B cell (primary cell): Measurements from ENCODE around the gene EIF2AK2. TPM values are rescaled to one million over a fixed set of nuclear protein-coding genes. Genes with fewer than 3 reads are reported as not detected.

Experiments used
- ATAC-seq: fragments of 200-7000 bp; cut with Tn5 transposase; one replicate; pipeline ENCODE4 v1.10.0; 2021; ENCODE audit warnings: low read depth, mild to moderate bottlenecking, moderate number of reproducible peaks, moderate library complexity
- CTCF ChIA-PET: fragments of 350-600 bp; sonication (Branson Sonifier 250); formaldehyde crosslinking; loops from one replicate; lab custom pipeline; 2021; ENCODE audit warnings: antibody characterized with exemption, inconsistent platforms; lab: Charles Lee
- POLR2A ChIA-PET: fragments of 350-600 bp; sonication (Branson Sonifier 250); formaldehyde crosslinking; loops from one replicate; lab custom pipeline; 2021; ENCODE audit warnings: antibody characterized with exemption; lab: Charles Lee
- DNase-seq: peaks from one replicate; pipeline ENCODE4 v3.0.0; 2013
- H2AFZ ChIP-seq: 2 replicates; pipeline ENCODE4 v1.6.1; 2012; ENCODE audit warnings: mild to moderate bottlenecking, low read depth, low read length; ENCODE audit not compliant: insufficient read depth, poor library complexity, severe bottlenecking
- H3K27ac ChIP-seq, 2 donors: 1 replicate in 1 of 2; 2 replicates in 1 of 2; pipeline ENCODE4 v1.5.1; 2012 to 2013; ENCODE audit warnings: low read length in 2 of 2, mild to moderate bottlenecking in 2 of 2, moderate library complexity in 1 of 2
- H3K27me3 ChIP-seq, 4 experiments: fragments of 200-600 bp in 1 of 4; sonication (generic) in 1 of 4; replicated peaks in 1 of 4; 1 replicate in 2 of 4; 2 replicates in 2 of 4; pipeline versions ENCODE4 v1.6.1 to v1.7.0; 2013 to 2016; ENCODE audit warnings: low read length in 3 of 4, mild to moderate bottlenecking in 2 of 4, mixed read lengths in 1 of 4, moderate library complexity in 1 of 4; ENCODE audit not compliant: insufficient read depth in 4 of 4, control insufficient read depth in 3 of 4; ENCODE audit errors: control extremely low read depth in 1 of 4
- H3K36me3 ChIP-seq, 2 experiments: replicated peaks in 1 of 2; 1 replicate in 1 of 2; 2 replicates in 1 of 2; pipeline versions ENCODE4 v1.6.1 to v1.7.1; 2013; ENCODE audit warnings: low read length in 1 of 2; ENCODE audit not compliant: insufficient read depth in 2 of 2, control insufficient read depth in 1 of 2; ENCODE audit errors: control extremely low read depth in 1 of 2, extremely low read depth in 1 of 2
- H3K4me1 ChIP-seq, 2 donors: fragments of 200-600 bp in 1 of 2; sonication (generic) in 1 of 2; 1 replicate in 1 of 2; 2 replicates in 1 of 2; pipeline versions ENCODE4 v1.5.1 to v1.6.1; 2013 to 2017; ENCODE audit warnings: low read length in 2 of 2; ENCODE audit not compliant: control insufficient read depth in 2 of 2, insufficient read depth in 2 of 2
- H3K4me2 ChIP-seq: replicated peaks from 2 replicates; pipeline ENCODE3; 2012; ENCODE audit warnings: mild to moderate bottlenecking, low read depth, low read length; ENCODE audit not compliant: poor library complexity, severe bottlenecking
- H3K4me3 ChIP-seq, 5 experiments: fragments of 200-600 bp in 1 of 5; sonication (generic) in 1 of 5; 1 replicate in 3 of 5; 2 replicates in 2 of 5; pipeline versions ENCODE4 v1.5.1 to v1.7.0; 2011 to 2016; ENCODE audit warnings: low read length in 4 of 5, mild to moderate bottlenecking in 4 of 5, low read depth in 2 of 5, control low read depth in 1 of 5, moderate library complexity in 1 of 5; ENCODE audit not compliant: insufficient read depth in 1 of 5; ENCODE audit errors: control extremely low read depth in 1 of 5, extremely low read depth in 1 of 5
- H3K79me2 ChIP-seq: fragments of 200-600 bp; sonication (generic); one replicate; pipeline ENCODE4 v1.6.0; 2016; ENCODE audit warnings: low read length; ENCODE audit not compliant: control insufficient read depth, insufficient read depth
- H3K9ac ChIP-seq: fragments of 200-600 bp; sonication (generic); 2 replicates; pipeline ENCODE4 v1.6.1; 2017; ENCODE audit warnings: mild to moderate bottlenecking, low read length, moderate library complexity
- H3K9me3 ChIP-seq, 3 donors: one replicate each; pipeline versions ENCODE4 v1.6.1 to v1.7.1; 2013; ENCODE audit warnings: low read length in 2 of 3; ENCODE audit not compliant: control insufficient read depth in 2 of 3, insufficient read depth in 1 of 3; ENCODE audit errors: control extremely low read depth in 1 of 3
- H4K20me1 ChIP-seq: 2 replicates; pipeline ENCODE4 v1.6.0; 2012; ENCODE audit warnings: mild to moderate bottlenecking, low read length; ENCODE audit not compliant: insufficient read depth, control insufficient read depth, poor library complexity, severe bottlenecking
- H3K27ac Mint-ChIP-seq: one replicate; pipeline ENCODE4 v1.8.0; 2021; ENCODE audit warnings: mixed read lengths
- H3K27me3 Mint-ChIP-seq: one replicate; pipeline ENCODE4 v1.8.0; 2021; ENCODE audit warnings: mixed read lengths
- H3K4me1 Mint-ChIP-seq: one replicate; pipeline ENCODE4 v1.8.0; 2021; ENCODE audit warnings: mixed read lengths
- H3K4me3 Mint-ChIP-seq: one replicate; pipeline ENCODE4 v1.8.0; 2021; ENCODE audit warnings: mixed read lengths
- H3K9me3 Mint-ChIP-seq: one replicate; pipeline ENCODE4 v1.8.0; 2022; ENCODE audit warnings: mixed read lengths; ENCODE audit not compliant: insufficient read depth
- CTCF ChIP-seq: fragments of 200-600 bp; IDR thresholded peaks from one replicate; pipeline ENCODE4 v1.8.0; 2022; ENCODE audit warnings: antibody characterized with exemption, mild to moderate bottlenecking
- EZH2 ChIP-seq: IDR thresholded peaks from 2 replicates; pipeline ENCODE4 v1.6.1; 2012; ENCODE audit warnings: borderline replicate concordance, low read depth, mild to moderate bottlenecking, moderate library complexity, low read length; ENCODE audit not compliant: insufficient read depth, poor library complexity, severe bottlenecking
- WGBS: methylation state at CpG from one replicate; pipeline ENCODE4 v1.1.5; 2013; ENCODE audit warnings: missing lambda C conversion rate; ENCODE audit not compliant: insufficient coverage; 5-methylcytosine and 5-hydroxymethylcytosine counted together
- intact Hi-C: fragments of 100-400 bp; cut with micrococcal nuclease; formaldehyde crosslinking; loops from one replicate; pipeline ENCODE4 v1.10.0; 2022
- polyA plus RNA-seq: library from polyadenylated mRNA; depleted of rRNA; stranded (reverse); fragments of >200 nt; gene quantifications from 2 replicates; pipeline ENCODE4 v1.2.3, GENCODE V29; 2012
- total RNA-seq, 2 donors: library from RNA; stranded (reverse); fragments of 120-200 nt in 1 of 2; gene quantifications; 1 replicate in 1 of 2; 2 replicates in 1 of 2; pipeline versions ENCODE4 v1.2.3 to v1.2.4, GENCODE V29; 2013 to 2022

Gene EIF2AK2
- total and polyA plus RNA-seq, 2 donors (not counting 1 experiment from before 2014, with no cell fraction given) = 6.5 to 36.9 TPM

- Histone ChIP-seq H3K27ac (no peak overlapping the region), H3K4me3 (no peak overlapping the region), H3K36me3 (no peaks in the 10 kb centered on the region), H3K79me2 (no peaks in the 10 kb centered on the region), H4K20me1 (no peaks in the 10 kb centered on the region), H3K4me1 (no peaks in the 10 kb centered on the region), H3K4me2 (no peak overlapping the region), H3K9me3 (peaks cover 9 to 14% (median 14%) of the 10 kb centered on the region in 3 donors), H3K27me3 (no peaks in the 10 kb centered on the region), H2AFZ (no peak overlapping the region), H3K9ac (no peak overlapping the region)
- Mint-ChIP-seq H3K27ac (no peak overlapping the region), H3K27me3 (no peaks in the 10 kb centered on the region), H3K4me1 (peaks cover 2% of the 10 kb centered on the region), H3K4me3 (no peak overlapping the region), H3K9me3 (no peaks in the 10 kb centered on the region)
- intact Hi-C loops = loop anchor here (1.0 to 5.0 kb wide), 3 partner anchors 225 to 710 kb away; no protein-coding TSS in a partner anchor
- WGBS = 88% methylated on average over 1 of the region's 3 CpGs
- TF ChIP-seq EZH2 = no peak
- no peak for ATAC-seq
- ChIA-PET CTCF (interaction anchor here (1.4 to 4.9 kb wide), 5 partner anchors 11 to 709 kb away, joined by 3 to 27 read pairs (median 20); partner anchors contain the start of genes CEBPZOS and EIF2AK2), POLR2A (no interaction called here)
- DNase-seq = no peak
Measured at GRCh38 chr2:37167636-37168180, 10.9 kb upstream of the EIF2AK2 start.

- H3K4me3 ChIP-seq = no peak overlapping the region
- no peak overlapping the region for H3K4me2 ChIP-seq
- H4K20me1 ChIP-seq = no peaks in the 10 kb centered on the region
- H3K4me1 ChIP-seq = no peaks in the 10 kb centered on the region
- H3K9ac ChIP-seq = no peak overlapping the region
- no peak for ATAC-seq
- TF ChIP-seq CTCF (no peak), EZH2 (no peak)
- H3K27me3 Mint-ChIP-seq = no peaks in the 10 kb centered on the region
- no peaks in the 10 kb centered on the region for H3K27me3 ChIP-seq
- H3K4me3 Mint-ChIP-seq = no peak overlapping the region
- no peak overlapping the region for H2AFZ ChIP-seq
- peaks cover 9 to 14% (median 14%) of the 10 kb centered on the region in 3 donors for H3K9me3 ChIP-seq
- intact Hi-C loops = loop anchor here (5.0 kb wide), 2 partner anchors 228 to 713 kb away; no protein-coding TSS in a partner anchor
- CTCF ChIA-PET = no interaction called here
- H3K79me2 ChIP-seq = no peaks in the 10 kb centered on the region
- no peaks in the 10 kb centered on the region for H3K36me3 ChIP-seq
- H3K27ac Mint-ChIP-seq = no peak overlapping the region
- H3K4me1 Mint-ChIP-seq = peaks cover 2% of the 10 kb centered on the region
- POLR2A ChIA-PET = no interaction called here
- DNase-seq = no peak
- no CpG with 5 or more reads among the region's 1 CpG for WGBS
- no peak overlapping the region for H3K27ac ChIP-seq
- no peaks in the 10 kb centered on the region for H3K9me3 Mint-ChIP-seq
Measured at GRCh38 chr2:37164757-37165156, 8.0 kb upstream of the EIF2AK2 start.
